SK-N-SH treated with all-trans-retinoic acid at 6 μM for 48 hours (cell line): ENCODE data around the gene CYB5RL.

Experiments
- ATAC-seq: fragments of 200-7000 bp; cut with Tn5 transposase; 3 replicates; pipeline ENCODE4 v1.9.1; 2020; ENCODE audit warnings: mild to moderate bottlenecking, moderate library complexity
- ARNTL ChIP-seq: fragments of 450-650 bp; formaldehyde crosslinking; IDR thresholded peaks from 2 replicates; pipeline ENCODE4 v1.5.0; 2020; ENCODE audit warnings: low read depth, mild to moderate bottlenecking, moderate library complexity, borderline replicate concordance
- BACH2 ChIP-seq: fragments of 250-450 bp; sonication (Bioruptor Pico); IDR thresholded peaks from 2 replicates; pipeline ENCODE4 v1.9.0; 2021; ENCODE audit warnings: mild to moderate bottlenecking, borderline replicate concordance
- CREB5 ChIP-seq: fragments of 250-450 bp; sonication (Bioruptor Pico); IDR thresholded peaks from 2 replicates; pipeline ENCODE4 v1.5.1; 2020; ENCODE audit warnings: low read depth, mild to moderate bottlenecking, moderate library complexity
- CSDC2 ChIP-seq: fragments of 250-450 bp; sonication (Bioruptor Pico); IDR thresholded peaks from 2 replicates; pipeline ENCODE4 v1.5.0; 2020; ENCODE audit warnings: mild to moderate bottlenecking, moderate library complexity
- CSRNP3 ChIP-seq: fragments of 250-450 bp; sonication (Bioruptor Pico); IDR thresholded peaks from 2 replicates; pipeline ENCODE4 v1.5.1; 2021; ENCODE audit warnings: mild to moderate bottlenecking, moderate library complexity
- ESRRG ChIP-seq: fragments of 250-450 bp; sonication (Bioruptor Pico); IDR thresholded peaks from 2 replicates; pipeline ENCODE4 v1.6.1; 2021; ENCODE audit warnings: mild to moderate bottlenecking
- GLIS3 ChIP-seq: fragments of 250-450 bp; sonication (Bioruptor Pico); IDR thresholded peaks from 2 replicates; pipeline ENCODE4 v1.5.0; 2020; ENCODE audit warnings: mild to moderate bottlenecking, moderate library complexity
- ISL1 ChIP-seq: fragments of 250-450 bp; sonication (Bioruptor Pico); IDR thresholded peaks from 2 replicates; pipeline ENCODE4 v2.1.2; 2022; ENCODE audit warnings: mild to moderate bottlenecking, moderate library complexity
- OSR1 ChIP-seq: fragments of 250-450 bp; sonication (Bioruptor Pico); IDR thresholded peaks from 2 replicates; pipeline ENCODE4 v1.8.0; 2022; ENCODE audit warnings: moderate library complexity, mild to moderate bottlenecking, inconsistent platforms
- POU6F1 ChIP-seq: fragments of 250-450 bp; sonication (Bioruptor Pico); IDR thresholded peaks from 2 replicates; pipeline ENCODE4 v1.8.0; 2021; ENCODE audit warnings: low read depth, mild to moderate bottlenecking, moderate library complexity, borderline replicate concordance
- PPARA ChIP-seq: fragments of 250-450 bp; sonication (Bioruptor Pico); IDR thresholded peaks from 2 replicates; pipeline ENCODE4 v1.5.0; 2020; ENCODE audit warnings: mild to moderate bottlenecking, borderline replicate concordance
- RARB ChIP-seq: fragments of 250-450 bp; sonication (Bioruptor Pico); IDR thresholded peaks from 2 replicates; pipeline ENCODE4 v1.8.0; 2021; ENCODE audit warnings: mild to moderate bottlenecking, moderate library complexity
- TCF4 ChIP-seq: fragments of 250-450 bp; sonication (Bioruptor Pico); IDR thresholded peaks from 2 replicates; pipeline ENCODE4 v1.8.0; 2021; ENCODE audit warnings: mild to moderate bottlenecking, moderate library complexity, borderline replicate concordance
- TOX ChIP-seq: fragments of 250-450 bp; sonication (Bioruptor Pico); IDR thresholded peaks from 2 replicates; pipeline ENCODE4 v1.8.0; 2021; ENCODE audit warnings: mild to moderate bottlenecking, moderate library complexity, borderline replicate concordance
- TSHZ2 ChIP-seq: fragments of 250-450 bp; sonication (Bioruptor Pico); IDR thresholded peaks from 2 replicates; pipeline ENCODE4 v1.5.0; 2020; ENCODE audit warnings: mild to moderate bottlenecking, moderate library complexity
- ZC3H10 ChIP-seq: fragments of 250-450 bp; sonication (Bioruptor Pico); IDR thresholded peaks from 2 replicates; pipeline ENCODE4 v1.5.1; 2021; ENCODE audit warnings: mild to moderate bottlenecking, moderate library complexity
- ZFP30 ChIP-seq: fragments of 450-650 bp; formaldehyde crosslinking; IDR thresholded peaks from 2 replicates; pipeline ENCODE4 v1.5.0; 2022; ENCODE audit warnings: mild to moderate bottlenecking, moderate library complexity
- ZNF565 ChIP-seq: fragments of 450-650 bp; formaldehyde crosslinking; conservative IDR thresholded peaks from 2 replicates; pipeline ENCODE4 v1.5.0; 2020; ENCODE audit warnings: low read depth, mild to moderate bottlenecking, moderate library complexity
- ZNF8 ChIP-seq: fragments of 450-650 bp; formaldehyde crosslinking; IDR thresholded peaks from 2 replicates; pipeline ENCODE4 v1.5.0; 2020; ENCODE audit warnings: mild to moderate bottlenecking, moderate library complexity

CYB5RL gene

GRCh38 chr1:54221113-54221834 lies 21.4 kb upstream of the CYB5RL start:
- no peak for ATAC-seq
- TF ChIP-seq CSDC2 (CRISPR knock-in tag) (no peak), CSRNP3 (CRISPR knock-in tag) (no peak), ARNTL (CRISPR knock-in tag) (no peak), ISL1 (CRISPR knock-in tag) (no peak), CREB5 (no peak), BACH2 (CRISPR knock-in tag) (no peak), ZNF8 (CRISPR knock-in tag) (no peak), TCF4 (no peak), PPARA (CRISPR knock-in tag) (no peak), ZFP30 (CRISPR knock-in tag) (no peak), GLIS3 (CRISPR knock-in tag) (no peak), POU6F1 (CRISPR knock-in tag) (no peak), ESRRG (CRISPR knock-in tag) (no peak)

GRCh38 chr1:54220004-54220811 lies 20.4 kb upstream of the CYB5RL start:
- TF ChIP-seq TOX (CRISPR knock-in tag) (no peak), TSHZ2 (CRISPR knock-in tag) (no peak), GLIS3 (CRISPR knock-in tag) (no peak), CSRNP3 (CRISPR knock-in tag) (no peak)

GRCh38 chr1:54219688-54220003 lies 19.8 kb upstream of the CYB5RL start:
- ATAC-seq, result no peak
- TF ChIP-seq POU6F1 (CRISPR knock-in tag) (no peak), PPARA (CRISPR knock-in tag) (no peak), ZC3H10 (CRISPR knock-in tag) (no peak), CSRNP3 (CRISPR knock-in tag) (no peak), GLIS3 (CRISPR knock-in tag) (no peak), TCF4 (no peak), ZNF565 (CRISPR knock-in tag) (no peak), CSDC2 (CRISPR knock-in tag) (no peak), RARB (CRISPR knock-in tag) (no peak), ARNTL (CRISPR knock-in tag) (no peak), TOX (CRISPR knock-in tag) (no peak), ZFP30 (CRISPR knock-in tag) (no peak), OSR1 (CRISPR knock-in tag) (no peak)

More at GRCh38 chr1:54220004-54220811, 20.4 kb upstream of the CYB5RL start:
- peak; percentile 50 for ATAC-seq
